Muscle layer of colon (tissue), 2 donors: ENCODE measurements around the gene MRI1.

Experiments
- H3K27ac ChIP-seq: one replicate; pipeline ENCODE4 v1.7.0; 2013; ENCODE audit warnings: low read depth, mild to moderate bottlenecking, low read length, moderate library complexity
- H3K27me3 ChIP-seq, 2 donors: one replicate each; pipeline ENCODE4 v1.7.0; 2013; ENCODE audit warnings: low read length in 2 of 2, mild to moderate bottlenecking in 2 of 2; ENCODE audit not compliant: insufficient read depth in 2 of 2, control insufficient read depth in 1 of 2
- H3K36me3 ChIP-seq: one replicate; pipeline ENCODE4 v1.7.0; 2013; ENCODE audit warnings: mild to moderate bottlenecking, low read length; ENCODE audit not compliant: insufficient read depth
- H3K4me1 ChIP-seq: one replicate; pipeline ENCODE4 v1.7.0; 2013; ENCODE audit warnings: mild to moderate bottlenecking, low read length; ENCODE audit not compliant: insufficient read depth
- H3K4me3 ChIP-seq, 2 donors: one replicate each; pipeline ENCODE4 v1.7.0; 2013; ENCODE audit warnings: low read length in 2 of 2, low read depth in 1 of 2, mild to moderate bottlenecking in 1 of 2, moderate library complexity in 1 of 2
- H3K9ac ChIP-seq: one replicate; pipeline ENCODE4 v1.7.0; 2013; ENCODE audit warnings: low read length
- H3K9me3 ChIP-seq: one replicate; pipeline ENCODE4 v1.7.0; 2013; ENCODE audit warnings: mild to moderate bottlenecking, low read length
- donor health status: abdominal sarcoma.
- donor health status: Adenocarcinoma of cecum.

Gene MRI1

GRCh38 chr19:13761423-13761822 is 2.9 kb upstream of the MRI1 start:
- no peak overlapping the region for H3K9ac ChIP-seq
- no peaks in the 10 kb centered on the region for H3K27me3 ChIP-seq
- peaks cover 10% of the 10 kb centered on the region for H3K4me1 ChIP-seq
- H3K27ac ChIP-seq = no peak overlapping the region
- H3K9me3 ChIP-seq = no peaks in the 10 kb centered on the region
- peaks cover 27% of the 10 kb centered on the region for H3K36me3 ChIP-seq
- H3K4me3 ChIP-seq = no peak overlapping the region

GRCh38 chr19:13762635-13763235 is 1.6 kb upstream of the MRI1 start:
- H3K9ac ChIP-seq = no peak overlapping the region
- no peaks in the 10 kb centered on the region for H3K9me3 ChIP-seq
- peaks cover 10% of the 10 kb centered on the region for H3K4me1 ChIP-seq
- H3K27ac ChIP-seq = no peak overlapping the region
- H3K36me3 ChIP-seq = peaks cover 17% of the 10 kb centered on the region
- no peaks in the 10 kb centered on the region for H3K27me3 ChIP-seq
- H3K4me3 ChIP-seq = no peak overlapping the region

GRCh38 chr19:13763265-13763664 is 1.1 kb upstream of the MRI1 start:
- no peak overlapping the region for H3K4me3 ChIP-seq
- H3K36me3 ChIP-seq = peaks cover 12% of the 10 kb centered on the region
- H3K9ac ChIP-seq = no peak overlapping the region
- no peaks in the 10 kb centered on the region for H3K9me3 ChIP-seq
- peaks cover 10% of the 10 kb centered on the region for H3K4me1 ChIP-seq
- H3K27ac ChIP-seq = no peak overlapping the region
- H3K27me3 ChIP-seq = no peaks in the 10 kb centered on the region

GRCh38 chr19:13764821-13765394 is 586 bp downstream of the MRI1 start:
- Histone ChIP-seq H3K9ac (peak overlapping the region; percentile 57), H3K27me3 (no peaks in the 10 kb centered on the region), H3K4me3 (peak overlapping the region; percentile 32 to 80), H3K36me3 (peaks cover 9% of the 10 kb centered on the region), H3K9me3 (no peaks in the 10 kb centered on the region), H3K4me1 (peaks cover 10% of the 10 kb centered on the region), H3K27ac (peak overlapping the region; percentile 52)

GRCh38 chr19:13765395-13766094 is 1.2 kb downstream of the MRI1 start:
- peaks cover 9% of the 10 kb centered on the region for H3K36me3 ChIP-seq

GRCh38 chr19:13766095-13766481 is 1.8 kb downstream of the MRI1 start:
- peaks cover 10% of the 10 kb centered on the region for H3K4me1 ChIP-seq
- no peak overlapping the region for H3K27ac ChIP-seq
- no peaks in the 10 kb centered on the region for H3K9me3 ChIP-seq
- H3K27me3 ChIP-seq = no peaks in the 10 kb centered on the region
- H3K9ac ChIP-seq = no peak overlapping the region
- no peak overlapping the region for H3K4me3 ChIP-seq
- H3K36me3 ChIP-seq = peaks cover 9% of the 10 kb centered on the region

More at GRCh38 chr19:13765395-13766094, 1.2 kb downstream of the MRI1 start:
- Histone ChIP-seq H3K4me3 (peak overlapping the region; percentile 32 to 80), H3K9ac (peak overlapping the region; percentile 57), H3K27me3 (no peaks in the 10 kb centered on the region), H3K4me1 (peaks cover 10% of the 10 kb centered on the region), H3K27ac (peak overlapping the region; percentile 52), H3K9me3 (no peaks in the 10 kb centered on the region)

GRCh38 chr19:13768510-13768909 is 4.2 kb downstream of the MRI1 start:
- Histone ChIP-seq H3K36me3 (peaks cover 9% of the 10 kb centered on the region), H3K27me3 (no peaks in the 10 kb centered on the region)

GRCh38 chr19:13770013-13770635 is 5.8 kb downstream of the MRI1 start:
- H3K4me1 ChIP-seq = peaks cover 9% of the 10 kb centered on the region
- peaks cover 9% of the 10 kb centered on the region for H3K36me3 ChIP-seq
- H3K27ac ChIP-seq = no peak overlapping the region
- no peaks in the 10 kb centered on the region for H3K27me3 ChIP-seq
- no peak overlapping the region for H3K4me3 ChIP-seq
- no peak overlapping the region for H3K9ac ChIP-seq
- H3K9me3 ChIP-seq = no peaks in the 10 kb centered on the region

More at GRCh38 chr19:13768510-13768909, 4.2 kb downstream of the MRI1 start:
- Histone ChIP-seq H3K4me3 (no peak overlapping the region), H3K9ac (no peak overlapping the region), H3K27ac (no peak overlapping the region), H3K9me3 (no peaks in the 10 kb centered on the region), H3K4me1 (peaks cover 10% of the 10 kb centered on the region)

GRCh38 chr19:13774217-13775191 is 10.2 kb downstream of the MRI1 start, which contains the start of gene C19orf53:
C19orf53 (plus strand) TSS chr19:13774456; CDS start chr19:13774478, 22 bp downstream.
- Histone ChIP-seq H3K36me3 (peaks cover 21% of the 10 kb centered on the region), H3K4me3 (peak within 1 kb of the TSS; percentile 82 to 91), H3K27ac (peak within 1 kb of the TSS; percentile 95), H3K9ac (peak within 1 kb of the TSS; percentile 95), H3K9me3 (no peaks in the 10 kb centered on the region), H3K4me1 (peaks cover 10% of the 10 kb centered on the region), H3K27me3 (no peaks in the 10 kb centered on the region)

GRCh38 chr19:13778398-13778797 is 14.1 kb downstream of the MRI1 start:
- Histone ChIP-seq H3K27me3 (no peaks in the 10 kb centered on the region), H3K36me3 (peaks cover 22% of the 10 kb centered on the region), H3K9me3 (no peaks in the 10 kb centered on the region), H3K4me3 (no peak overlapping the region), H3K9ac (no peak overlapping the region), H3K4me1 (peaks cover 20% of the 10 kb centered on the region), H3K27ac (no peak overlapping the region)
